Stimulated activated naive CD4-positive, alpha-beta T cell (primary cell): ENCODE data around the gene OVCH1.

ENCODE experiments used
- DNase-seq, 6 experiments: peaks; one replicate each; lab custom pipeline; 2025; lab: John Stamatoyannopoulos, UW

OVCH1 gene

GRCh38 chr12:29497588-29497987 lies at the start of gene OVCH1:
Gene OVCH1 (minus strand): TSS chr12:29497686. CDS start chr12:29497686, 0 bp downstream.
- DNase-seq: no peak

- DNase-seq: no peak
Measured at GRCh38 chr12:29547151-29547632, 49.7 kb upstream of the OVCH1 start.

- DNase-seq: no peak
Measured at GRCh38 chr12:29546000-29546399, 48.5 kb upstream of the OVCH1 start.

- DNase-seq: no peak
Measured at GRCh38 chr12:29545102-29545467, 47.6 kb upstream of the OVCH1 start.

GRCh38 chr12:29544428-29545101 lies 47.1 kb upstream of the OVCH1 start:
- no peak for DNase-seq

GRCh38 chr12:29543036-29543435 lies 45.5 kb upstream of the OVCH1 start:
- no peak for DNase-seq

- DNase-seq: no peak
Measured at GRCh38 chr12:29537298-29537697, 39.8 kb upstream of the OVCH1 start.

- DNase-seq: no peak
Measured at GRCh38 chr12:29534935-29535334, 37.4 kb upstream of the OVCH1 start.

GRCh38 chr12:29533815-29534489 lies 36.5 kb upstream of the OVCH1 start:
- no peak for DNase-seq

GRCh38 chr12:29531471-29531870 lies 34.0 kb upstream of the OVCH1 start:
- no peak for DNase-seq

GRCh38 chr12:29530436-29530835 lies 33.0 kb upstream of the OVCH1 start:
- DNase-seq: no peak

GRCh38 chr12:29528161-29528560 lies 30.7 kb upstream of the OVCH1 start:
- no peak for DNase-seq

GRCh38 chr12:29521951-29522350 lies 24.5 kb upstream of the OVCH1 start:
- DNase-seq: no peak

- DNase-seq: peak in 2 of 6 experiments; percentile 12 to 28
Measured at GRCh38 chr12:29519585-29520182, 22.2 kb upstream of the OVCH1 start.

- no peak for DNase-seq
Measured at GRCh38 chr12:29518407-29518806, 20.9 kb upstream of the OVCH1 start.

- no peak for DNase-seq
Measured at GRCh38 chr12:29517264-29517663, 19.8 kb upstream of the OVCH1 start.

- no peak for DNase-seq
Measured at GRCh38 chr12:29516431-29516875, 19.0 kb upstream of the OVCH1 start.

GRCh38 chr12:29510591-29511185 lies 13.2 kb upstream of the OVCH1 start:
- DNase-seq: no peak

- no peak for DNase-seq
Measured at GRCh38 chr12:29509503-29509902, 12.0 kb upstream of the OVCH1 start.

- no peak for DNase-seq
Measured at GRCh38 chr12:29508949-29509348, 11.5 kb upstream of the OVCH1 start.

GRCh38 chr12:29505122-29505521 lies 7.6 kb upstream of the OVCH1 start:
- DNase-seq: no peak

- no peak for DNase-seq
Measured at GRCh38 chr12:29503283-29503682, 5.8 kb upstream of the OVCH1 start.

- DNase-seq: no peak
Measured at GRCh38 chr12:29499235-29499634, 1.7 kb upstream of the OVCH1 start.
